OCI-LY1 (cell line): Measurements from ENCODE around the gene TMEM18.

Source experiments
- CTCF ChIP-seq: fragments of 200-600 bp; sonication (generic), shearing (Covaris generic); IDR thresholded peaks from 2 replicates; pipeline ENCODE4 v1.5.1; 2017; ENCODE audit warnings: mild to moderate bottlenecking, antibody characterized with exemption, low read length, moderate library complexity, mixed read lengths
- EZH2 ChIP-seq: fragments of 200-600 bp; sonication (generic), shearing (Covaris generic); IDR thresholded peaks from 2 replicates; pipeline ENCODE4 v1.8.0; 2017; ENCODE audit warnings: borderline replicate concordance, mixed run types, mild to moderate bottlenecking, antibody characterized with exemption, low read length, moderate library complexity, mixed read lengths

DNA sequence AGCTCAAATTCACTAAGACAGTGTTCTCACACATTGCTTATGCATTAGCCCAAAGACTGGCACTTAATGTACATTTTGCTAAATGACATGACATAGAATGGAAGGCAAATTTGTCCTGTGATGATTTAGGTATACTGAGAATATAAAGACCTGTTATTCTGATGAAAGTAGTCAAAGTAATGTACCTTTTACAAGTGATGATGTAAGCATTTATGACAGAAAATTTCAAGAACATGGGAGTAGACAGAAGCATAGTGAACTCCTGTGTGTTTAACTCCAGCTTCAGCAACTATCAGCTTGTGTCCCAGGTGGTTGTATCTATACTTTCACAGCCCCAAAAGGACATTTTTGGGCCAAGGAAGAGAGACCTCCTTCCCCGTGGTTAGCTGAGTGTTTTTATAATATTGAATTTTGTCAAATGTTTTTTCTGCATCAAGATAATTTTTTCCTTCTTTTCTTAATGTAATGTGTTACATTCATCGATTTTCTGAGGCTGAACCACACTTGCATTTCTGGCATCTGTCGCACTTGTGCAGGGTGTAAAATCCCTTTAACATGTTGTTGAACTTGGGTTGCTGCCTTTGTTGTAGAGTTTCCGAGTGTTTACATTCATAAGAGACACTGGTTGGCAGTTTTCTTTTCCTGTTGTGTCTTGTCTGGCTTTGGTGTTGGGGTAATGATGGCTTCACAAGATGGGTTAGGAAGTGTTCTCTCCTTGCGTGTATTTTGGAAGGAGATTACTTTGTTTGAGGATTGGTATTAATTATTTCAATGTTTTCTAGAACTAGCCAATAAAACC is 33.9 kb upstream of the TMEM18 start:
- TF ChIP-seq EZH2 (no peak), CTCF (no peak)
